Panc1 (cell line): ENCODE results near the gene C1orf87. TPM values are rescaled to one million over a fixed set of nuclear protein-coding genes. Genes with fewer than 3 reads are reported as not detected.

Source experiments
- ATAC-seq: fragments of 200-7000 bp; cut with Tn5 transposase; 2 replicates; pipeline ENCODE4 v1.9.1; 2020; ENCODE audit warnings: mild to moderate bottlenecking, moderate library complexity
- BruUV-seq: library from RNA; stranded (reverse); fragments of 400-500 nt; replicated peaks from 2 replicates; lab custom pipeline; 2021; lab: Mats Ljungman, UMichigan
- CTCF ChIA-PET: fragments of 300-600 bp; sonication (Branson Sonifier 250); formaldehyde crosslinking; loops from one replicate; lab custom pipeline; 2022; ENCODE audit warnings: antibody characterized with exemption; lab: Charles Lee
- POLR2A ChIA-PET: fragments of 300-600 bp; sonication (Branson Sonifier 250); formaldehyde crosslinking; loops from one replicate; lab custom pipeline; 2022; ENCODE audit warnings: antibody characterized with exemption; lab: Charles Lee
- DNase-seq: peaks from one replicate; pipeline ENCODE4 v3.0.0-alpha.2; 2010; ENCODE audit warnings: low read depth, low spot score
- H3K27ac ChIP-seq: 2 replicates; pipeline ENCODE4 v1.5.1; 2011; ENCODE audit warnings: mild to moderate bottlenecking, low read length, inconsistent platforms
- H3K27me3 ChIP-seq: fragments of 200-500 bp; sonication (Bioruptor generic); 2 replicates; pipeline ENCODE4 v1.6.0; 2014; ENCODE audit warnings: low read length, inconsistent platforms; ENCODE audit not compliant: control insufficient read depth, insufficient read depth
- H3K36me3 ChIP-seq: fragments of 200-500 bp; sonication (Bioruptor generic); 2 replicates; pipeline ENCODE4 v1.5.1; 2014; ENCODE audit warnings: inconsistent platforms, mild to moderate bottlenecking, low read length, moderate library complexity; ENCODE audit not compliant: control insufficient read depth, insufficient read depth
- H3K4me1 ChIP-seq: 2 replicates; pipeline ENCODE4 v1.5.1; 2011; ENCODE audit warnings: inconsistent platforms, mild to moderate bottlenecking, low read length, moderate library complexity; ENCODE audit not compliant: control insufficient read depth, insufficient read depth
- H3K4me3 ChIP-seq, 2 experiments: 2 replicates each; pipeline ENCODE4 v1.5.1; 2011 to 2012; ENCODE audit warnings: low read depth in 2 of 2, low read length in 2 of 2, mild to moderate bottlenecking in 2 of 2, inconsistent platforms in 1 of 2, moderate library complexity in 1 of 2
- H3K9me3 ChIP-seq: fragments of 200-500 bp; sonication (Bioruptor generic); 2 replicates; pipeline ENCODE4 v1.5.1; 2014; ENCODE audit warnings: low read depth, mild to moderate bottlenecking, inconsistent platforms, low read length, moderate library complexity; ENCODE audit not compliant: control insufficient read depth, insufficient read depth
- POLR2AphosphoS5 ChIP-seq: IDR thresholded peaks from 2 replicates; pipeline ENCODE4 v1.6.1; 2012; ENCODE audit warnings: mild to moderate bottlenecking, low read depth, low read length, moderate library complexity
- REST ChIP-seq, 2 experiments: IDR thresholded peaks; 2 replicates each; pipeline ENCODE4 v1.6.1; 2011 to 2012; ENCODE audit warnings: low read depth in 2 of 2, control low read depth in 1 of 2, low read length in 1 of 2, mild to moderate bottlenecking in 1 of 2, moderate library complexity in 1 of 2; ENCODE audit not compliant: insufficient read depth in 1 of 2
- SIN3A ChIP-seq: IDR thresholded peaks from 2 replicates; pipeline ENCODE4 v1.6.1; 2012; ENCODE audit warnings: low read depth, mild to moderate bottlenecking, low read length, moderate library complexity, borderline replicate concordance; ENCODE audit not compliant: insufficient read depth
- TCF7L2 ChIP-seq: IDR thresholded peaks from 2 replicates; pipeline ENCODE4 v1.6.1; 2011; ENCODE audit warnings: mild to moderate bottlenecking, low read depth, low read length, inconsistent platforms
- in situ Hi-C: cut with HindIII; loops from 2 replicates; pipeline ENCODE4 v1.10.0; 2016; ENCODE audit warnings: low sequenced_read_pairs, low pct_unique_long_range_greater_than_20kb
- intact Hi-C: fragments of 100-400 bp; cut with micrococcal nuclease; formaldehyde crosslinking; loops from one replicate; pipeline ENCODE4 v1.10.0; 2022; ENCODE audit not compliant: unreplicated experiment
- total RNA-seq: library from RNA; stranded (reverse); gene quantifications from one replicate; pipeline ENCODE4 v1.2.1, GENCODE V29; 2021; ENCODE audit not compliant: unreplicated experiment
- TF ChIP-seq, protein P1 (sequence below): fragments of 450-650 bp; IDR thresholded peaks from 2 replicates; pipeline ENCODE4 v1.5.1; 2017; ENCODE audit warnings: mild to moderate bottlenecking

The C1orf87 gene
- total RNA-seq, 1 experiment from 2014 or later, result not detected

DNA sequence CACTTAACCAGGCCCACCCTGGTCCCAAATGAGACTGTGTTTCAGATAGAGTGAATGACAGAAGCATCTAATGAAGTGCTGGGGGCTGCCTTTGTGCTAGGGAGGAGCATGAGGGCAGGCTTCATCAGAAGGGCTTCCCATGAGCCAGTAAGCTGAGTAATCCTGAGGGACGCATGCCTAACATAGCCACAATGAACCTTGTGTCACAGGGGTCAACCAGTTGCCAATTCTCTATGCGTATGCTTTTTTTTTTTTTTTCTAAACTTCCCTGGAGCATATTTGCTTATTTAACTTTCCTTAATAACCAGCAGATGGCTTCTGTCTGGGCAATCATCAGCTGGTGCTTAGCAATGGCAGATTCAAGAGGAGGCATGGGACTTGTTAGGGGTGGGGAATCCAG is 121.5 kb downstream of the C1orf87 start:
- Histone ChIP-seq H3K4me3 (no peak overlapping the region), H3K9me3 (no peaks in the 10 kb centered on the region), H3K4me1 (no peaks in the 10 kb centered on the region), H3K27ac (no peak overlapping the region), H3K27me3 (no peaks in the 10 kb centered on the region), H3K36me3 (no peaks in the 10 kb centered on the region; the same call in 1 of the 2 replicates)
- in situ Hi-C loops, result no loop called here
- intact Hi-C loops, result no loop called here
- TF ChIP-seq TCF7L2 (no peak), POLR2AphosphoS5 (no peak), SIN3A (no peak), REST (IDR thresholded peaks at IDR 0.05; ENCODE audit: insufficient read depth in 1 of 2, low read depth in 2 of 2, low read length in 1 of 2) (no peak)
- TF ChIP-seq, protein P1, sequence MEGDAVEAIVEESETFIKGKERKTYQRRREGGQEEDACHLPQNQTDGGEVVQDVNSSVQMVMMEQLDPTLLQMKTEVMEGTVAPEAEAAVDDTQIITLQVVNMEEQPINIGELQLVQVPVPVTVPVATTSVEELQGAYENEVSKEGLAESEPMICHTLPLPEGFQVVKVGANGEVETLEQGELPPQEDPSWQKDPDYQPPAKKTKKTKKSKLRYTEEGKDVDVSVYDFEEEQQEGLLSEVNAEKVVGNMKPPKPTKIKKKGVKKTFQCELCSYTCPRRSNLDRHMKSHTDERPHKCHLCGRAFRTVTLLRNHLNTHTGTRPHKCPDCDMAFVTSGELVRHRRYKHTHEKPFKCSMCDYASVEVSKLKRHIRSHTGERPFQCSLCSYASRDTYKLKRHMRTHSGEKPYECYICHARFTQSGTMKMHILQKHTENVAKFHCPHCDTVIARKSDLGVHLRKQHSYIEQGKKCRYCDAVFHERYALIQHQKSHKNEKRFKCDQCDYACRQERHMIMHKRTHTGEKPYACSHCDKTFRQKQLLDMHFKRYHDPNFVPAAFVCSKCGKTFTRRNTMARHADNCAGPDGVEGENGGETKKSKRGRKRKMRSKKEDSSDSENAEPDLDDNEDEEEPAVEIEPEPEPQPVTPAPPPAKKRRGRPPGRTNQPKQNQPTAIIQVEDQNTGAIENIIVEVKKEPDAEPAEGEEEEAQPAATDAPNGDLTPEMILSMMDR, result no peak
- DNase-seq (no peak), ATAC-seq (no peak)
- CTCF ChIA-PET, result no interaction called here
- POLR2A ChIA-PET, result no interaction called here
- no TSS peak for BruUV-seq

GRCh38 chr1:59949648-59950047 is 123.9 kb downstream of the C1orf87 start:
- ATAC-seq (no peak), DNase-seq (no peak)
- no peak overlapping the region for H3K4me3 ChIP-seq
- no peaks in the 10 kb centered on the region for H3K9me3 ChIP-seq
- in situ Hi-C loops, result no loop called here
- no TSS peak for BruUV-seq
- no peaks in the 10 kb centered on the region; the same call in 1 of the 2 replicates for H3K36me3 ChIP-seq
- CTCF ChIA-PET, result no interaction called here
- no peaks in the 10 kb centered on the region for H3K27me3 ChIP-seq
- H3K4me1 ChIP-seq, result no peaks in the 10 kb centered on the region
- intact Hi-C loops, result loop anchor here (5.0 kb wide), 1 partner anchor 167 kb away; no protein-coding TSS in a partner anchor
- TF ChIP-seq REST (IDR thresholded peaks at IDR 0.05; ENCODE audit: insufficient read depth in 1 of 2, low read depth in 2 of 2, low read length in 1 of 2) (no peak), TCF7L2 (no peak), SIN3A (no peak), POLR2AphosphoS5 (no peak)
- TF ChIP-seq, protein P1, result no peak
- no peak overlapping the region for H3K27ac ChIP-seq
- POLR2A ChIA-PET, result interaction anchor here (0.7 kb wide), 1 partner anchor 166 kb away, joined by 8 read pairs; no protein-coding TSS in a partner anchor
